Esophagus squamous epithelium (tissue), 4 donors: Measurements from ENCODE around the gene VIT.

ENCODE experiments used
- CTCF ChIP-seq, 6 experiments: fragments of 450-650 bp in 4 of 6; fragments of 200-600 bp in 2 of 6; sonication (generic) in 2 of 6; IDR thresholded peaks; one replicate each; pipeline ENCODE4 v1.5.1; 2016 to 2019; ENCODE audit warnings: antibody characterized with exemption in 6 of 6, mild to moderate bottlenecking in 4 of 6, moderate library complexity in 4 of 6
- POLR2A ChIP-seq, 4 donors: fragments of 450-650 bp; IDR thresholded peaks; one replicate each; pipeline ENCODE4 v1.6.1; 2017; ENCODE audit warnings: antibody characterized with exemption in 4 of 4, mild to moderate bottlenecking in 4 of 4, moderate library complexity in 3 of 4

- TF ChIP-seq CTCF (IDR thresholded peaks at IDR 0.05) (no peak), POLR2A (IDR thresholded peaks at IDR 0.05) (no peak)
These were observed 127.8 kb downstream of the VIT start for GRCh38 chr2:36824273-36824672.
